ENCODE data around the gene SLMAP.

Gene SLMAP

DNA sequence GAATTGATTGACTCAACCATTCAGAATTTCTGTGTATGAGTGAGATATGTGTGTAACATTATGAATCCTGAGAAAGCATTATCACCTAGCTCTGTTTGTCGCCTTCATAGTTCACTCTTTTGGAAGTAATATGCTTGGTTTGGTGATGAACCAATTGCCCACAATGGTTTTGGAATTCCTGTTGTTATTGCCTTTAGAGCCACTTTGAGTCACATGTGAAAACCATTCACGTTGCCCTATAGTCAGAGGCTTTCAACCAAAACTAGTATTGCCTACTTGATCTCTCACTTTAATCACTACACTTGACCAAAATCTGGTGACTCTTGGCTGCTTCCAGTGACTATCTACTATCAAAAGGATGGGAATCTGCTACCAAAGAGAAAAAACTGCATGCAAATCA, 173.9 kb downstream of the SLMAP start:
- in situ Hi-C loops (cut with MboI; ENCODE audit: low sequenced_read_pairs) = no loop called here

- in situ Hi-C loops (cut with MboI; ENCODE audit: low sequenced_read_pairs) = no loop called here
Observed at GRCh38 chr3:57933602-57934001, 177.5 kb downstream of the SLMAP start.

DNA sequence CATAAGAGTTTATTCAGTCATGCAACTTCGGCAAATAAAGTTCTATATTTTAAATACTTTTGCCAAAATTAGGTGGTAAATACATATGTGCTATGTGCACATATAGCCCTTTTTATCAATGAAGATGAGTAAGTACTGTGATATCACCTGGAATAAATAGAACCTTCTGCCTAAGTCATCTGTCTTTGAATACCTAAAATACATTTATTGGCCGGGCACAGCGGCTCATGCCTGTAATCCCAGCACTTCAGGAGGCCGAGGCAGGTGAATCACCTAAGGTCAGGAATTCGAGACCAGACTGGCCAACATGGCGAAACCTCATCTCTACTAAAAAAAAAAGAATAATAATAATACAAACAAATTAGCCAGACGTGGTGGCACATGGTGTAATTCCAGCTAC, 178.3 kb downstream of the SLMAP start:
- in situ Hi-C loops (cut with MboI; ENCODE audit: low sequenced_read_pairs) = no loop called here

GRCh38 chr3:57935539-57935938, 179.4 kb downstream of the SLMAP start:
- in situ Hi-C loops (cut with MboI; ENCODE audit: low sequenced_read_pairs) = no loop called here

DNA sequence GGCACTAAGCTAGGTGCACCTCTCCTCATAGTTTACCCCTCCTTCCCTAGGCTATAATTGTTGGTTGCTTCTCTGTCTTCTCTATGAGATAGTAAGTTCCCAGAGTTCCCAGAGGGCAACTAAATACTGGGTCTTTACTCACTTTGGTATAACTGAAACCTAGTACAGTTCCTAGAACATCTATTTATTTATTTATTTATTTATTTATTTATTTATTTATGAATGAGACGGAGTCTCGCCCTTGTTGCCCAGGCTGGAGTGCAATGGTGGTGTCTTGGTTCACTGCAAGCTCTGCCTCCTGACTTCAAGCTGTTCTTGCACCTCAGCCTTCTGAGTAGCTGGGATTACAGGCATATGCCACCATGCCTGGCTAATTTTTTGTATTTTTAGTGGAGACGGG, 181.0 kb downstream of the SLMAP start:
- in situ Hi-C loops (cut with MboI; ENCODE audit: low sequenced_read_pairs) = no loop called here

DNA sequence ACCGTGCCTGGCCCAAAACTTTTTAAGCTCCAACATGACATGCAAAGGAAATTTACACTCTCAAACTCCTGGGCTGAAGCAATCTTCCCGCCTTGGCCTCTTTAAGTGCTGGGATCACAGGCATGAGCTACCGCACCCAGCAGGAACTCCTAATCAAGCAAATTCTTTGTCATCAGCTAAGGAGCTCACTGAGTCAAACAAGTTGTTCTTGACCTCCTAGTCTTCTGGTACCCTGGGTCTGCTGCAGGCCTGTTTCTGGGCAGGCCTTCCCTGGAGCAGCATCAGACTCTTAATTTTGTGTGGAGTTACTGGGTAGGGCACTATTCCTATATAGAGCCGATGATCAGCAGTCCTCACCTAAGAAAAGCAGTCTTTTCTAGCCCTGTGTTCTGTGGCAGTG, 183.7 kb downstream of the SLMAP start:
- in situ Hi-C loops (cut with MboI; ENCODE audit: low sequenced_read_pairs) = no loop called here

- in situ Hi-C loops (cut with MboI; ENCODE audit: low sequenced_read_pairs) = no loop called here
Observed at GRCh38 chr3:57942388-57942787, 186.3 kb downstream of the SLMAP start.

DNA sequence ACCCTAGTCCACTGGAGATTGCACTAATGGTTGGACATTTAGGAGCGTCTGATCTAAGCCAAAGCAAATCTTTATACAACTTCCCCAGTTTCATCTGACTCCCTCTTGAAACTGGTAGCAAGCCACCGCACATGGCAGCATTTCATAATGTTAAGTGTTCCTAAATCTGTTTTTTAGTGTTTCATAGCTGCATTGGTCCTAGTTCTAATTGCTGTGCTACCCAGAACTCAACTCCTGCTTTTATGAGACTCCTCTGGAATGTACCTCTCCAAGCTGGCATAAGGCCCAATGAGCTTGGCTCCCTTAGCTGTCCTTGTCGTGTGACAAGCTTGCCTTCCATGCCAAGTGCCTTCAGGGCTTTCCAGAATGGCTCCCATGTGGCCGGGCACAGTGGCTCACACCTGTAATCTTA, 186.8 kb downstream of the SLMAP start:
- in situ Hi-C loops (cut with MboI; ENCODE audit: low sequenced_read_pairs) = no loop called here

GRCh38 chr3:57943525-57944495, 187.7 kb downstream of the SLMAP start:
- in situ Hi-C loops (cut with MboI; ENCODE audit: low sequenced_read_pairs) = no loop called here

DNA sequence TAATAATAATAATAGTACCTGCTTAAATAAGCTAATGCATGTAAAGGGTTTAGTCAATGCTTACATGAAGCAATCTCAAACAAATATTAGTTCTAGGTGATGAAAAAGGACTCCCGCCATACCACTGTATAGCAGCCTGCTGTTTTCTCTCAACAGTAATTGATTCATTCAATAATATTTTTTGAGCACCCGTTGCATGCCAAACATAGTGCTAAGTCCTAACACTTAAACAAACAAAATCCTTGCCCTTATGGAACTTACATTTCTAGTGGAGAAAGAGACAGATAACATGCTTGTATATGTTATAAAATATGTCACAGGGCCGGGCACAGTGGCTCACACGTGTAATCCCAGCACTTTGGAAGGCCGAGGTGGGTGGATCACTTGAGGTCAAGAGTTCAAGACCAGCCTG, 190.9 kb downstream of the SLMAP start:
- in situ Hi-C loops (cut with MboI; ENCODE audit: low sequenced_read_pairs) = no loop called here

DNA sequence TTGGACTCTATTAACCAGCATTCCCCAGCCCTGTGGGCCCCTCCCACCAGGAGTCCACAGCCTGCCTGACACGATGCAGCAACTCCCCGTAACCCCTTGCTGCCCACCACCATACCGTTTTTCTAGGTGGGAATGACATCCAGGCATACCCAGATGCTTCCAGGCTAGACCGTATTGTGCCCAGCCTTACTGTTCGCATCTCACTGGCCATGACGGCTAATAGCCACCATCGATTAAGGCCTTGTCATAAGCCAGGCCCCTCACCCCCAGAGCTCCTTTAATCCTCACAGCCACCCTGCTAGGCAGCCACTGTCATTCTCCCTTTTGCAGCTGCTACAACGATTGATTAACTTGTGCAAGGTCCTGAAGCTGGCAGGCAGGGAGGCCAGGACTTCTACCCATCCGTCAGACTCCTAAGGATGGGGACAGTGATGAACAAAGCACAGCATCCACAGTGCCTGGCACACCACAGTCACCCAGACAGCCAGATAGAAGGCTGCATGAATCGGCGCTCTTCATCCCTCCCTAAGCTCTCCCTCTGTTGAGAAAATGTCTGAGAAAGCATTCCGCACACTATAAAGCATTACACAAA, 192.1 kb downstream of the SLMAP start:
- in situ Hi-C loops (cut with MboI; ENCODE audit: low sequenced_read_pairs) = no loop called here

GRCh38 chr3:57948781-57949242, 192.7 kb downstream of the SLMAP start:
- in situ Hi-C loops (cut with MboI; ENCODE audit: low sequenced_read_pairs) = no loop called here

GRCh38 chr3:57949344-57949743, 193.2 kb downstream of the SLMAP start:
- in situ Hi-C loops (cut with MboI; ENCODE audit: low sequenced_read_pairs) = no loop called here

GRCh38 chr3:57949785-57950615, 193.9 kb downstream of the SLMAP start:
- in situ Hi-C loops (cut with MboI; ENCODE audit: low sequenced_read_pairs) = no loop called here

DNA sequence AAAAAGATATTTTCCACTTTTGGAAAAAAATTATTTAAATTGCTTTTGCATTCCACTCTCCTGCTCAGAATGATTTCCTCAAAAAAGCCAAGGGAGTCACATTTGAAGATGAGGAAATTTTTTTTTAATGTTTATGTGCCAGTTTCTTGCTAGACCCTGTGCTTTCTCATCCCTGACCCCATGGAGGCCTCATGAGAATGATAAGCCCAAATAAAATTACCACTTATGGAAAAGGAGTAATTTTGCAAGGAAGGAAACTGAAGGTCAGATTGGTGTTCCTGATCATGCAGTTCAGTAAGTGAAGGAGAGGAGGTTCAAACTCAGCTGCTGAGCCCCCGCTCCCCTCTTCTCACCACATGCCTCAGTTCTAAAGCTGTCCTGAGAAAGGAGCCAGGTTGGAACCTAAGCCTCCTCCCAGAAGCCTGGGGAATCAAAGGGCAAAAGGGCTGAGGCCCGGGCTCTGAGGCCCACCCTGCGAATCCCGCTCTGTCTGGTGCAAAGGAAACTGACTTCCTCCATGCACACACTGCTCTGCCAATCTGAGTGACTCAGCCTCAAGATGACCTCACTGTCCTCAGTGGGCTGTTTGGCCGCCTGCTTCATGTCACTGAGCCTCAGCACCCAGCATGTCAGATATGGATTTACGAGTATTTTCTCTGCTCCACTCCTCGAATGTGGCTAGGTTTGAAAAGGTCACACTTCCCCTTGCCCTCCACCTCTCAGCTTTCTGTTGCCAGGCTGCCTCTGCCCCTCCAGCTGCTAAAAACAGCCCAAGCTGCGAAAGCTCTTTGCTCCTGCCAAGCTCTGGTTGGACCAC, 195.2 kb downstream of the SLMAP start:
- in situ Hi-C loops (cut with MboI; ENCODE audit: low sequenced_read_pairs) = no loop called here

GRCh38 chr3:57952208-57952631, 196.1 kb downstream of the SLMAP start:
- in situ Hi-C loops (cut with MboI; ENCODE audit: low sequenced_read_pairs) = no loop called here

GRCh38 chr3:57952651-57953050, 196.5 kb downstream of the SLMAP start:
- in situ Hi-C loops (cut with MboI; ENCODE audit: low sequenced_read_pairs) = no loop called here

DNA sequence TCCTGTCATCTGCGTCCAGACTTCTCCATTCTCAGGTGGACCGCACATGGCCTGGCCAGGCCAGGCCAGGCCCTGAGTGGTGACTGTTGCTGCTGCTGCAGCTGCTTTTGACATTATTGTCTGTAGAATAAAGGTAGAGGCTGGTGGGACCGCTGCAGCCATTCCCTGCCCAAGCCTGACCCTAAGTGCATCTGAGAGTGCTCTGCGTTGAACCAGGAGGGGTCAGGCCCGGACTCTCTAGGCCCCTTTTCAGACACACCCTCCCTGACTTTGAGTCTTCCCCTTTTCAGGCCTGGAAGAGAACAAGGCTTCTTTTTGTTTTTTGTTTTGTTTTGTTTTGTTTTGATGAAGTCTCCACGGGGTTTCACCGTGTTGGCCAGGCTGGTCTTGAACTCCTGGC, 197.5 kb downstream of the SLMAP start:
- in situ Hi-C loops (cut with MboI; ENCODE audit: low sequenced_read_pairs) = no loop called here

DNA sequence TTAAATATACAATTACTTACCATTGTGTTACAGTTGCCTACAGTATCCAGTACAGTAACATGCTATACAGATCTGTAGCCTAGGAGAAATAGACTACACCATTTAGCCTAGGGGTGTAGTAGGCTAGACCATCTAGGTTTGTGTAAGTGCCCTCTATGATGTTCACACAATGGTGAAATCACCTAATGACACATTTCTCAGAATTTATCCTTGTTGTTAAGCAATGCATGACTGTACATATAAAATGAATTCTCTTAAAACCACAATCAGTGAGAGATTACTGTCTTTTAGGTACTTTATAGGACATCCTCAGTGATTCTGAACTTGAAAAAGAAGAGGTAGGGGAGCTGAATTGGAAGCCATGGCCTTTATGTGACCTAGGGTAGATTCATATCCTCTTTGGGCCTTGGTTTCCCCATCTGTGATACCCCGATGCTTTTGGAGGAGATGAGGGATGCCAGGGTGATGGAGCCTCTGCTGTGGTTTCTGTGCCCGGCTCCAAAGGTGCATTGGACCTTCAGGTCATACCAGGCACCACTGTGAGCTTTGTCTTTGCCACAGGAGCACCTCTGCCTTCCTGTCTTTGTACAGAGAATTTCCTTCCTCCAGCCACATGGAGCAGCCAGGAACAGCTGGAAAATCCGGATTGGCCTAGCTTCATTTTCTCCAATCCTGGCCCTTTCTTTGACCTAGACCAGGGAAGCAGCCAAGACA, 200.2 kb downstream of the SLMAP start:
- in situ Hi-C loops (cut with MboI; ENCODE audit: low sequenced_read_pairs) = no loop called here

GRCh38 chr3:57956833-57957174, 200.7 kb downstream of the SLMAP start:
- in situ Hi-C loops (cut with MboI; ENCODE audit: low sequenced_read_pairs) = no loop called here
